Kidney tubule cell (primary cell): ENCODE data around the gene TGFBR2.
A peak's percentile ranks its signal among the peaks of the same experiment; 100 is the strongest.

Experiments
- DNase-seq: peaks from one replicate; pipeline ENCODE4 v3.0.0-alpha.2; 2018; ENCODE audit warnings: low spot score

TGFBR2 gene

DNA sequence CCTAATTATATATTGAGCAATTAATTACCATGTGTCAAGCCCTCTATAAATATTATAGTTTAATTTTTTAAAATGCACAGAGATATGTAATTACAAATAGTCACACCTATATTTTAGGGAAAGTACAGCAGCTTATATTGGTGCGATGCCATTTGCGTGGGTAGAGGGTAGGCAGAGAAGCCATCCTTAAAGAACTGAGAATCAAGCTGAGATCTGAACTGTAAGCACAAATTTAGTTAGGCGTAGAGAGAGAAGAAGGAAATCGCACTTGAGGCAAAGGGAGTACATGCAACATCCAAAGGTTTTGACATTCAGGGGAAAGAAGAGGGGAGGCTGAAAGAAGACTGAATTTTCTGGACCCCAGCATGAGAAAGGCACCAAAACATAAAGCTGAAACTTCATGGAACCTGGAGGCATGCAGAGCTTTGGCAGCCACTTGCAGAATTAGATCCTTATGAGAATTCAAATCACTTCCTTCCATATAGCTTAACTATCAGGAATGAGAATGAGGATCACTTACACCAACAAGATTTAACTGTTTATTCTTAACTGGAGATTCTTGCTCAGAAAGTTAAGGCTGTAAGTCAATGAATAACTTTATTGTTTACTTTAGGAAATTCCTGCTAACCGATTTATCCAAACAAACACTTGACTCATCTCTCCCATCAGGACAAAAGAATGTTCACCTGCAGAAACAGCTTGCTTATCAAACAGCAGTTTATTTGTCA, 114.3 kb downstream of the TGFBR2 start:
- DNase-seq = peak; percentile 94

DNA sequence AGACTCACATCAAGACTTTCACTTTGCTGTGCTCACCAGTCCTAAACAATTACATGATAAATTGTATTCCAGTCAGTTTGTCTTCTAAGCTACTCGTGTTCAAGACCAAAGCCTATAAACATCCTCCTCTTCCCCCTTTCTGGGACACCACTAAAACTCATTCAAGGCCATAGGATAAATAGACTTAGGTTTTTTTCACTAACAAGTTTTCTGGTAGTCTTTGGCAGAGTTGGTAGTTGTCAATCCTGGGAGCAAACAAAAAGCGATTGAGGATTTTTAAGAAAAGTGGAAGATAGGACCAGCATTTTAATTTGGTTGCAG, 114.9 kb downstream of the TGFBR2 start:
- no peak for DNase-seq

DNA sequence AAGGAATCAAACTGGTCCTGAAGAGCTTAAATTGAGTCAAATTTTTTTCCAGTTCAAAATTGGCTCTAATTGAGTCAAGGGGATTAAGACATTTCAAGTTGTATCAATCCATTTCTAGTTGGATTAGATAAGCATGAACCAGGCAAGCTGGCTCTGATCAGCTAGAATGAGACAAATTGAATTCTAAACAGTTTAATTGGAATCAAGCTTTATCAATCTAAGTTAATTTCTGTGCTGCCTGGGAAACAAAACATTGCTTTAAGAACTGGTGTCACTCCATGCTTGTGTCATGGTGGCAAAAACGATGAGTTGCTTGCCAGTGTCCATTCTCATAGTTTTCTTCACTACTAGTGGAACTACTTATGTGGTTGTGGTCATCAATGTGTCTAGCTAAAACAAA, 116.8 kb downstream of the TGFBR2 start:
- DNase-seq = no peak

DNA sequence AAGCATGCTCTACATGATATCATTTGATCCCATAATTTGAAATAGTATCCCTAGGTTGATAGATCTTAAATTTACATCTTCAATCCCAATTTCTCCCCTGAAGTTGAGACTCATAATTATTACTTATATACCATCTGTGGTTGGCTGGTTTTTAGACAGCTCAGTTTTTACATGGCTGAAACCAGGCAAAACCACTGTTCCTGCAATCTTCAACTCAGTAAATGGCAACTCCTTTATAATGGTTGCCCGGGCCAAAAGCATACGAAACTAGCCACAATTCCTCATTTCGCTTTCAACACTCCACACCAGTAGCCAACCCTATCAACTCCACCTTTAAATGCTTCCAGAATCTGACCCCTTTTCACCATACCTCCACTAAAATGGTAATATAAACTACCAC, 118.5 kb downstream of the TGFBR2 start:
- no peak for DNase-seq

DNA sequence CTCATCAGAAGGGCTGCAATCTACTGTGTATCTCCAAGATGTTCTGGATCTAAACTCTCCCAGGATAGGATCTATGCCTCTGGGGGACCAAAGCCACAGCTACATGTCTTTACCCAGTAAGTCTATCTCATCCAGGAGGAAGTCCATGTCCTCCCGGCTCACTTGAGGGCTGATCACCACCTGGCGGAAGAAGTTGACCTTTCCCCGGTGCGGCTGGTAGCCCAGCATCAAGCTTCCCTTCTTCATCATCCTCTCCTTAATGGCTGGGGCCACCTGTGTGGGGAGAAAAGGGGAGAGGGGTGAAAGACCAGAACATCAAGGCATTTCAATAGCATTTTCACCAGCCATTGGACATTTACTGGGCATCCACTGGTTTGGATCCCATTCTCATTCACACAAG, 121.7 kb downstream of the TGFBR2 start:
- no peak for DNase-seq

DNA sequence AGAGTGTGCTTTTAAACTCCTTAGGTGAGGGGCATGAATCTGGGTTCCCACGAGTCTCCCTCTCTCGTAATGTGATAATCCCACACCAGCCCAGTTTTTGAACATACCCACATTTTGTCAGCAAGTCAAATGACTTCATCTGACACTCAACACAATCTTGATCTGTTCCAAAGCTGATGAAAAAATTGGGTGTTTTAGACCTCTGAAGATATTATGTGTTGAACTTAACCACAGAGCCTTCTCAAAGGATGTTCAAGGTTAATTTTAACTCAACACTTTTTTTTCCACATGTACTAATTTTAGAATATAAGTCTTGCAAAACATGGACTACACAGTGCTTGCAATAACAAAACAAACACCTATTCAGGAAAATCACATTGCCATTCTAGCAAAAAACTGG, 123.1 kb downstream of the TGFBR2 start:
- no peak for DNase-seq

DNA sequence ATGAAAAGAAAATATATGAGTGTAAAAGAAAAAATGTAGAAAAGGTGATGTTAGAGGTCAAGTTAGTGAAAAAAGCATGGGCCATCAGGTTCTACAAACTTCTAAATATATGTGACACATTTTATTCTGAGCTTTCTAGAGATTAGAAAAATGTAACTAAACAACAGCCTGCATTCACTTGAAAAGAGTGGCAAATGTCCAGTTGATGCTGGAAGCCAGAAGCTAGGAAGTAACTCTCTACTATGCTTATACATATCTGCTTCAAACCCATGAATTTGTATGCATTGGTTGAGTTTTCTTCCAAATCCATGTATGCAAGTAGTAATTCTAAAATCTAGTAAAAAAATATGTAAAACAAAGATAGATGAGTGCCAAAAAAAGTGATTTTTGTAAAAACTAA, 123.5 kb downstream of the TGFBR2 start:
- no peak for DNase-seq

DNA sequence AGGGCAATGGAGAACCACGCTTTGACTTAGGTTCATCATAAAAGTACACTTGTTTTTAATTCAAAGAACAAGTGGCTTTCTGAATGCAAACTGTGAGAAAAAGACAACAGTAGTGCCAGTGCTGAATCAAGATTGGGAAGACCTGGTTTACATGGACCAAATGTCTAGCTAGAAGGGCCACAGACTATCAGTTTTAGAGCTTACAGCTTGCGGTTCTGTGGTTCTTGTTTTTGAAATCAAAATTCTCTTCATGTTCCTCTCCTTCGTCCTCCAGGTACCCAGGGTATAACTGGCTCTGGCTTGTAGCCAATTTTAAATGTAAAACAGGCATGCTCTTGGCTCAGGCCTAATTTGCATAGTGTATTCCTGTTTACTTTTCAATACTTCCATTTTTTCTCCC, 124.6 kb downstream of the TGFBR2 start:
- no peak for DNase-seq

DNA sequence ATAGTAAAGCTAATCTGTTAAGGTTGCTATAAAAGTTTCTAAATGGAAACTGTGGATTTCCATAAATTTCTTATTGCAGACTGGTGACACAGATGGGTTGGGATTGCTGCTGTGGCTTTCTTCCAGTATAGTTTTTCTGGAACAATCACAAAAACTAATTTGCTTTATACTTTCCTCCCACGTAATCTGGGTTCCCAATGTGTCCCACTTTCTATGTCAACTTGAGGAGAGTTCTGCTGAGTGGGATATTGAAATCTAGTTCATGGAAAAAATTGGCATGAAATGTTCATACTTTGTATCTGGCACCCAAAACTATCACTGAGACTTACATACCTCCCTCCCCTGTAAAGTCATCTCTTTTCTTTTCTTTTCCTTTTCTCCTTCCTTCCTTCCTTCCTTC, 126.8 kb downstream of the TGFBR2 start:
- no peak for DNase-seq

DNA sequence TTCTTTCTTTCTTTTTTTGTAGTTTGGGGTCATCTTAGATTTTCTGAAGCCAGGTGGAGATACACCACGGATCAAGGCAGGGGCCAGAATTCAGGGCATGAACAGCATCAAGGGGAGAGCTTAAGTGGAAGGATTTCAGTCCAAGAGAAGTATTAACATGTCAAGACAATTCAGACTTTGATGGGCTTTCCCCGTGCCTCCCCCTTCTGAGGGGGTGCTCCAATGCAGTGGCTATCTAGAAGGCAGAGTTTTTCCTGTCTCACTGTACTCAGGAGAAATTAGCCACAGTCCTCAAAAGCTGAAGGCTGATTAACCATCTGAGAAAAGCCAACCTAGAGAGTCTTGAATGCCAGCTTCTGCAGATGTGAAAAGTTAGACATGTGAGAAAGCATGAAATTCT, 127.3 kb downstream of the TGFBR2 start:
- no peak for DNase-seq

DNA sequence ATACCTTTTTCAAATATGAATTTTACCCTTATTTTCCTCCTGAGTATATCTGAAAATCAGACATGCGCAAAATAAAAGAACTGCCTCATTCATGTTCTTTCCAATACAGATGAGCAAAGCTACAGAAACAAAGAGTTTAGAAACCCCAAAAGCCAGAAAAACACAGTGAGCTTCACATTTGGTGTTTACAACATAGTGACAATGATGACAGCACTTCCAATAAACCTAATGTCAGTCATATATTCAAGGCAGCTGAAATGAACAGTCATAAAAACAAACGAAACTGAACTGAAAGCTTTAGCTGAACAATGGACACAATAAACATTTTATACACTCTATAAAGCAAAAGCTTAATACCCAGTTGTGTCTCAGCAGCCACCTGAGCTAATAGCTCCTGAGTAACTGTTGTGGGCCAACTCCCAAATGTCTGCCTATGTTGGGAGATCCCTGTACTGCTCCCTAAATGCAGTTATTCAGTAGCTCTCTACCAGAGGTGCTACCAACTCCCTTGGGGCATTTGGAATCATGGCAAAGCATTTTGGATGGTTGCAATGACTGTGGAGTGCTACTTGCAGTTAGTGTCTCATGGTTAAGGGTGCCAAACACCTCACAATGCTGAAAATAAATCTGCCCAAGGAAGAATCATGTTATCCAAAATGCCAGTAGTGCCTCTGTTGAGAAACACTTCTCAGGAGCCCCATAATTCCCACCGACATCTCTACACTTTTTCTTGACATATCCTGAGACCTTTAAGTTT, 131.5 kb downstream of the TGFBR2 start:
- no peak for DNase-seq

DNA sequence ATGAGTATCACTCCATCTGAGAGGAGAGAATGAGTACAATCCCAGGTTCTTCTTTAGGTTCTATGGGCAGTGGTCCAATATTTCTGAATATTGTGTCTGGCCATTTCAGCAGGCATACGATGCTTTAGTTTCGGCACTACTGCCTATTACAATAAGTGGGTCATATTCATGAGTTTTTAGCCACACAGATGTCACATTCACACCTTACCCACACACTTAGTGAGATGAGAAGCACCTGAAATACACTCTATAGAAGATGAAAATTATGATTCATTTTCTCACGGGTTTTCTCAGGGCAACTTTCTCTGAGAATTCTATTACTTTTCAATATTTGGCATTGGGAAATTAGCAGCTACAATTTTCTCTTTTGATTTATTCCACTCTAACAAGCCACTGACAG, 132.2 kb downstream of the TGFBR2 start:
- no peak for DNase-seq

DNA sequence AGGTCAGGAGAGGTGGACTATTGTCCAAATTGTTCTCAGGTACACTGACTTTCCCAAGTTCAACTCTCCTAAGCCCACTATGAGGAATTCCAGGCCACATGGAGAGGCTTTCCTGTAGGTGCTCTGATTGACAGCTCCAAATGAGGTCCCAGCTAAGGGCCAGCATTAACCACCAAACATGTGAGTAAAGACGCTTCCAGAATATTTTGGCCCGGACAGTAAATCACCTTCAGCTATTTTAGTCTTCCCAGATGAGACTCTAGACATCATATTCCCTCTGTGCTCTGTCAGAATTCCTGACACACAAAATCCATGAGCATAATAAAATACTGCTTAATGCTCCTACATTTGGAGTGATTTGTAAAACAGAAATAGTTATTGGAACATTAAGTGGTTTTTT, 135.5 kb downstream of the TGFBR2 start:
- no peak for DNase-seq

DNA sequence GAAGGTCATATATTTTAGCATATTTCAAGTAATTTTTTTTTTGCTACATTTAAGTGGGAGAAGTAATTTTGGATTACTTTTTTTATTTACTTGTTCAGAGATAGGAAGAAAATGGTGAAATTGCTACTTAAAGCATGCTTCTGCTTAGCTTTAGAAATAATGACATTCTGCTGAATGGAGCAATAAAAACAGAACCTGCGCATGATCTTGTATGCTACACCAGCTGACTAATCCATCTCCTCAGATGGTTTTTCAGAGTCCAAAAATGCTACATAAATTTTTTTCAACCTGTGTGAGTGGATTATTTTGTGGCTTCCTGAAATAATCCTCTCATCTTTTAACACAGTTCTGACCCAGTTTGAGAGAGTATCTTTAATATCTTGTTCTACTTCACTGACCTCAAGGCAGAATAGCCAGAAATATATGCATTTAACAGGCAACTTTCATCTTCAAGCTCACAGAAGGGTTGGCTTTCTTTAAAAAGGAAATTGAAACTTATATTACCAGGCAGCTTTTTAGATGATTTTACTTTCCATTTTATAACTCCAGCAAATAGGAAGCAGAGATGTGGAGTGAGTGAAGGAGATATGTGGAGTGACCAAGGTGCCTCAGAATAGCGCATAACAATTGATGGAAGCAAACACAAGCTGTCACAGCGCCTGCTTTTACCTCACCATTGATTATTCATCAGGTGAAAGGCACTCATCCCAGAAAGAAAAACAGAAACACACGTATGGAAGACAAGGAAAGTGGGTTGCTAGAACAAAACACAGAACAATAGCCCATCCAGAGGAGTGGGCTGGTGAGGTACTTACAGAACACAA, 136.6 kb downstream of the TGFBR2 start:
- DNase-seq = no peak
